Measurements from ENCODE around the gene HSBP1. TPM values are rescaled to one million over a fixed set of nuclear protein-coding genes. Genes with fewer than 3 reads are reported as not detected.

Gene HSBP1
- total RNA-seq, 1 donor from 2014 or later, result 189 TPM

- DNase-seq (ENCODE audit: missing footprints) (no peak), ATAC-seq (peak; percentile 57)
- intact Hi-C loops (cut with DNase I), result no loop called here
Observed at GRCh38 chr16:83802135-83802534, 5.6 kb upstream of the HSBP1 start.

- ATAC-seq, result no peak
- intact Hi-C loops (cut with DNase I), result no loop called here
- peak; percentile 32 for DNase-seq (ENCODE audit: missing footprints)
Observed at GRCh38 chr16:83802554-83803205, 5.1 kb upstream of the HSBP1 start.

- ATAC-seq (no peak), DNase-seq (ENCODE audit: missing footprints) (no peak)
- intact Hi-C loops (cut with DNase I), result no loop called here
Observed at GRCh38 chr16:83803811-83804210, 4.0 kb upstream of the HSBP1 start.

GRCh38 chr16:83804366-83804765 lies 3.4 kb upstream of the HSBP1 start:
- intact Hi-C loops (cut with DNase I), result no loop called here
- ATAC-seq (no peak), DNase-seq (ENCODE audit: missing footprints) (no peak)

- intact Hi-C loops (cut with DNase I), result no loop called here
- DNase-seq (ENCODE audit: missing footprints) (no peak), ATAC-seq (no peak)
Observed at GRCh38 chr16:83806036-83806435, 1.7 kb upstream of the HSBP1 start.

GRCh38 chr16:83806731-83807130 lies 1.0 kb upstream of the HSBP1 start:
- ATAC-seq, result no peak
- no peak for DNase-seq (ENCODE audit: missing footprints)
- intact Hi-C loops (cut with DNase I), result no loop called here

GRCh38 chr16:83807327-83807709 lies 460 bp upstream of the HSBP1 start:
- DNase-seq (ENCODE audit: missing footprints) (no peak), ATAC-seq (no peak)
- intact Hi-C loops (cut with DNase I), result no loop called here

GRCh38 chr16:83808573-83809014 lies 816 bp downstream of the HSBP1 start:
- ATAC-seq (no peak), DNase-seq (ENCODE audit: missing footprints) (no peak)
- intact Hi-C loops (cut with DNase I), result no loop called here

GRCh38 chr16:83809092-83809491 lies 1.3 kb downstream of the HSBP1 start:
- DNase-seq (ENCODE audit: missing footprints), result no peak
- no peak for ATAC-seq
- intact Hi-C loops (cut with DNase I), result no loop called here

- DNase-seq (ENCODE audit: missing footprints) (no peak), ATAC-seq (no peak)
- intact Hi-C loops (cut with DNase I), result no loop called here
Observed at GRCh38 chr16:83810901-83811300, 3.1 kb downstream of the HSBP1 start.

- intact Hi-C loops (cut with DNase I), result no loop called here
- ATAC-seq (peak; percentile 70), DNase-seq (ENCODE audit: missing footprints) (no peak)
Observed at GRCh38 chr16:83813823-83814658, 6.3 kb downstream of the HSBP1 start.

- intact Hi-C loops (cut with DNase I), result no loop called here
- ATAC-seq (no peak), DNase-seq (ENCODE audit: missing footprints) (no peak)
Observed at GRCh38 chr16:83814659-83814985, 6.8 kb downstream of the HSBP1 start.

- intact Hi-C loops (cut with DNase I), result no loop called here
- DNase-seq (ENCODE audit: missing footprints) (peak; percentile 37), ATAC-seq (no peak)
Observed at GRCh38 chr16:83817022-83817421, 9.2 kb downstream of the HSBP1 start.

- DNase-seq (ENCODE audit: missing footprints), result no peak
- ATAC-seq, result no peak
- intact Hi-C loops (cut with DNase I), result no loop called here
Observed at GRCh38 chr16:83818276-83818675, 10.5 kb downstream of the HSBP1 start.

GRCh38 chr16:83819361-83819760 lies 11.6 kb downstream of the HSBP1 start:
- intact Hi-C loops (cut with DNase I), result no loop called here
- no peak for ATAC-seq
- DNase-seq (ENCODE audit: missing footprints), result no peak

GRCh38 chr16:83826146-83826913 lies 18.6 kb downstream of the HSBP1 start:
- intact Hi-C loops (cut with DNase I), result loop anchor here (2.0 to 5.0 kb wide), 3 partner anchors 52 to 236 kb away; no protein-coding TSS in a partner anchor
- DNase-seq (ENCODE audit: missing footprints) (peak; percentile 93), ATAC-seq (peak; percentile 87)

GRCh38 chr16:83830091-83830768 lies 22.5 kb downstream of the HSBP1 start:
- DNase-seq (ENCODE audit: missing footprints) (peak; percentile 39), ATAC-seq (no peak)
- intact Hi-C loops (cut with DNase I), result no loop called here

- intact Hi-C loops (cut with DNase I), result no loop called here
- ATAC-seq (no peak), DNase-seq (ENCODE audit: missing footprints) (no peak)
Observed at GRCh38 chr16:83830769-83831455, 23.1 kb downstream of the HSBP1 start.
